Dendritic cell treated with granulocyte-macrophage colony-stimulating factor and Interleukin-4, amounts not matched to agents 40 ng/mL and 50 ng/mL, for 4 days (primary cell): ENCODE data around the gene CLN6.
A peak's percentile ranks its signal among the peaks of the same experiment; 100 is the strongest.
"Not testable (repeated sequence)": the region's sequence is repeated elsewhere in the genome, so short reads cannot be mapped to it uniquely, and the experiment has no call there.

Experiments
- H3K27ac Mint-ChIP-seq: one replicate; pipeline ENCODE4 v1.8.0; 2022; ENCODE audit warnings: mild to moderate bottlenecking, mixed read lengths
- H3K27me3 Mint-ChIP-seq: one replicate; pipeline ENCODE4 v1.8.0; 2022; ENCODE audit warnings: mild to moderate bottlenecking, mixed read lengths
- H3K36me3 Mint-ChIP-seq: one replicate; pipeline ENCODE4 v1.8.0; 2022; ENCODE audit warnings: low read depth, mixed read lengths
- H3K4me1 Mint-ChIP-seq: one replicate; pipeline ENCODE4 v1.8.0; 2022; ENCODE audit warnings: low read depth, mixed read lengths
- H3K4me3 Mint-ChIP-seq: one replicate; pipeline ENCODE4 v1.8.0; 2022; ENCODE audit warnings: mild to moderate bottlenecking, moderate library complexity, mixed read lengths
- H3K9me3 Mint-ChIP-seq: one replicate; pipeline ENCODE4 v1.8.0; 2022; ENCODE audit warnings: mixed read lengths
- intact Hi-C: fragments of 100-400 bp; cut with micrococcal nuclease; formaldehyde crosslinking; loops from one replicate; pipeline ENCODE4 v1.15.0; 2022

Gene CLN6

DNA sequence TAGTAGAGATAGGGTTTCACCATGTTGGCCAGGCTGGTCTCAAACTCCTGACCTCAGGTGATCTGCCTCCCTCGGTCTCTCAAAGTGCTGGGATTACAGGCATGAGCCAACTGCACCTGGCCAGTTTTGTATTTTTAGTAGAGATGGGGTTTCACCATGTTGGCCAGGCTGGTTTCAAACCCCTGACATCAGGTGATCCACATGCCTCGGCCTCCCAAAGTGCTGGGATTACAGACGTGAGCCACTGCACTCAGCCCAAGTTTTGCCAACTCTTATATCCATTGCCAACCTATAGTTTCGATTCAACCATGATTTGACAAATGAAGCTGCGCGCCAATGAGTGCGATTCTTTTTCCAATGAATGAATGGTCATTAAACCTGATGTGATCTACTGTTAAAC, 26.5 kb downstream of the CLN6 start:
- H3K9me3 Mint-ChIP-seq, H3K27ac Mint-ChIP-seq, H3K27me3 Mint-ChIP-seq, intact Hi-C loops: not testable (repeated sequence)
- Mint-ChIP-seq H3K4me3 (peak overlapping the region; percentile 6), H3K4me1 (peaks cover 93% of the 10 kb centered on the region), H3K36me3 (peaks cover 35% of the 10 kb centered on the region)

DNA sequence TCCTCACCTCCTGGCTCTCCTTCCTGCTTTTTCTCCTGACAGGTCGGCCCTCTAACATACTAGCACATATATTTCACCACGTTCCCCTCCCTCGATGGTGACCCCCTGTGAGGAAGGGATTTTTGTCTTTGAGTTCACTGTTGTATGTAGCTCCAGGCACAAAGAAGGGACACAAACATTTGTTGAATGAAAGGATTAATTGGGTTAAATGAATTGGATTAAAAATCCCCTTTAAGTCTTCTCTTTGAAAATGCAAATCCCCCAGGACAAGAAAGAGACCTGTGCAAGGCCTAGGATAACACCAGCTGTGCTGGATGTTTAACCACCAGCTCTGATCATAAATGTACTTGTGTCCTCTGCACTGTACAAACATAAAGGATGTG, 27.7 kb downstream of the CLN6 start:
- intact Hi-C loops: no loop called here
- H3K27ac Mint-ChIP-seq: peak overlapping the region; percentile 6
- peaks cover 91% of the 10 kb centered on the region for H3K4me1 Mint-ChIP-seq
- H3K27me3 Mint-ChIP-seq: no peaks in the 10 kb centered on the region
- no peak overlapping the region for H3K4me3 Mint-ChIP-seq
- no peaks in the 10 kb centered on the region for H3K9me3 Mint-ChIP-seq
- H3K36me3 Mint-ChIP-seq: peaks cover 37% of the 10 kb centered on the region

- peaks cover 86% of the 10 kb centered on the region for H3K4me1 Mint-ChIP-seq
- H3K36me3 Mint-ChIP-seq: peaks cover 40% of the 10 kb centered on the region
- intact Hi-C loops: no loop called here
- no peaks in the 10 kb centered on the region for H3K27me3 Mint-ChIP-seq
- peak overlapping the region; percentile 6 for H3K27ac Mint-ChIP-seq
- no peaks in the 10 kb centered on the region for H3K9me3 Mint-ChIP-seq
- H3K4me3 Mint-ChIP-seq: no peak overlapping the region
These were observed 28.2 kb downstream of the CLN6 start for GRCh38 chr15:68201153-68201878.

- Mint-ChIP-seq H3K27me3 (no peaks in the 10 kb centered on the region), H3K9me3 (no peaks in the 10 kb centered on the region), H3K4me3 (no peak overlapping the region), H3K4me1 (peaks cover 75% of the 10 kb centered on the region), H3K27ac (no peak overlapping the region), H3K36me3 (peaks cover 51% of the 10 kb centered on the region)
- intact Hi-C loops: no loop called here
These were observed 29.3 kb downstream of the CLN6 start for GRCh38 chr15:68200016-68200861.

DNA sequence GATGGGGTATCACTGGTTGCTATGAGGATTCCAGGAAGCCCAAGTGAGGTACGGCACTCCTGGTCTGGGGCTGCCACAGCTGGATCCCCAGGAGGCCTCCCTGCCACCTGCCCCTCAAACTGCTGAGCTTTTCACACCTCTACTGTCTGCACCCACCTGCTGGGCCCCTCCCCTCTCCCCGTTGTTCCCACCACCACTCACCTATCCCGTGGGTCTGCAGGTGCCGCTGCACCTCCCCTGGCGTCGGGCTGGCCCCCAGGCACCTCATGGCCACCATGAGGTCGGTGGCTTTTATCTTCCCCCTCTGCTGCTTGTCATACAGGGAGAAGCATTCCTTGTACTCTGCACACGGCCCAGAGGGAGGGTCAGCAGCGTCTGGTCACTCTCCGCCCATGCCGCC, 30.2 kb downstream of the CLN6 start:
- Mint-ChIP-seq H3K9me3 (no peaks in the 10 kb centered on the region), H3K27ac (peak overlapping the region; percentile 58), H3K4me1 (peaks cover 66% of the 10 kb centered on the region), H3K4me3 (no peak overlapping the region), H3K36me3 (peaks cover 60% of the 10 kb centered on the region), H3K27me3 (no peaks in the 10 kb centered on the region)
- intact Hi-C loops: no loop called here

- H3K27me3 Mint-ChIP-seq: no peaks in the 10 kb centered on the region
- intact Hi-C loops: no loop called here
- H3K27ac Mint-ChIP-seq: no peak overlapping the region
- no peaks in the 10 kb centered on the region for H3K9me3 Mint-ChIP-seq
- peaks cover 69% of the 10 kb centered on the region for H3K36me3 Mint-ChIP-seq
- no peak overlapping the region for H3K4me3 Mint-ChIP-seq
- peaks cover 51% of the 10 kb centered on the region for H3K4me1 Mint-ChIP-seq
These were observed 31.7 kb downstream of the CLN6 start for GRCh38 chr15:68197661-68198437.

GRCh38 chr15:68197170-68197492, 32.4 kb downstream of the CLN6 start:
- intact Hi-C loops: no loop called here
- Mint-ChIP-seq H3K4me3 (no peak overlapping the region), H3K9me3 (no peaks in the 10 kb centered on the region), H3K27ac (no peak overlapping the region), H3K4me1 (peaks cover 47% of the 10 kb centered on the region), H3K36me3 (peaks cover 76% of the 10 kb centered on the region), H3K27me3 (no peaks in the 10 kb centered on the region)

GRCh38 chr15:68196445-68197169, 32.9 kb downstream of the CLN6 start:
- H3K27ac Mint-ChIP-seq: no peak overlapping the region
- peaks cover 77% of the 10 kb centered on the region for H3K36me3 Mint-ChIP-seq
- peaks cover 42% of the 10 kb centered on the region for H3K4me1 Mint-ChIP-seq
- no peak overlapping the region for H3K4me3 Mint-ChIP-seq
- no peaks in the 10 kb centered on the region for H3K27me3 Mint-ChIP-seq
- H3K9me3 Mint-ChIP-seq: no peaks in the 10 kb centered on the region
- intact Hi-C loops: no loop called here

GRCh38 chr15:68195336-68196112, 34.0 kb downstream of the CLN6 start:
- peaks cover 82% of the 10 kb centered on the region for H3K36me3 Mint-ChIP-seq
- no peaks in the 10 kb centered on the region for H3K9me3 Mint-ChIP-seq
- H3K27ac Mint-ChIP-seq: no peak overlapping the region
- intact Hi-C loops: no loop called here
- peaks cover 33% of the 10 kb centered on the region for H3K4me1 Mint-ChIP-seq
- H3K4me3 Mint-ChIP-seq: no peak overlapping the region
- no peaks in the 10 kb centered on the region for H3K27me3 Mint-ChIP-seq

GRCh38 chr15:68192804-68193486, 36.6 kb downstream of the CLN6 start:
- no peak overlapping the region for H3K27ac Mint-ChIP-seq
- H3K36me3 Mint-ChIP-seq: peaks cover 94% of the 10 kb centered on the region
- intact Hi-C loops: no loop called here
- H3K4me3 Mint-ChIP-seq: no peak overlapping the region
- H3K9me3 Mint-ChIP-seq: no peaks in the 10 kb centered on the region
- peaks cover 9% of the 10 kb centered on the region for H3K4me1 Mint-ChIP-seq
- no peaks in the 10 kb centered on the region for H3K27me3 Mint-ChIP-seq

GRCh38 chr15:68192117-68192516, 37.4 kb downstream of the CLN6 start:
- H3K27me3 Mint-ChIP-seq: no peaks in the 10 kb centered on the region
- no peak overlapping the region for H3K27ac Mint-ChIP-seq
- peaks cover under 1% of the 10 kb centered on the region for H3K4me1 Mint-ChIP-seq
- intact Hi-C loops: no loop called here
- no peak overlapping the region for H3K4me3 Mint-ChIP-seq
- no peaks in the 10 kb centered on the region for H3K9me3 Mint-ChIP-seq
- H3K36me3 Mint-ChIP-seq: peaks cover 94% of the 10 kb centered on the region

GRCh38 chr15:68191555-68191954, 38.0 kb downstream of the CLN6 start:
- Mint-ChIP-seq H3K4me3 (no peak overlapping the region), H3K4me1 (no peaks in the 10 kb centered on the region), H3K9me3 (no peaks in the 10 kb centered on the region), H3K27ac (no peak overlapping the region), H3K36me3 (peaks cover 91% of the 10 kb centered on the region), H3K27me3 (no peaks in the 10 kb centered on the region)
- intact Hi-C loops: no loop called here

- Mint-ChIP-seq H3K9me3 (no peaks in the 10 kb centered on the region), H3K27ac (no peak overlapping the region), H3K4me1 (no peaks in the 10 kb centered on the region), H3K4me3 (no peak overlapping the region), H3K27me3 (no peaks in the 10 kb centered on the region), H3K36me3 (peaks cover 88% of the 10 kb centered on the region)
- intact Hi-C loops: no loop called here
These were observed 39.5 kb downstream of the CLN6 start for GRCh38 chr15:68190048-68190447.
